Loucy (cell line): ENCODE data around the gene LGALS1.

Experiments
- H2AFZ ChIP-seq: fragments of 200-600 bp; sonication (generic); 2 replicates; pipeline ENCODE4 v1.6.0; 2016; ENCODE audit warnings: antibody characterized with exemption, mild to moderate bottlenecking, low read length, moderate library complexity
- H3F3A ChIP-seq: fragments of 200-600 bp; 2 replicates; pipeline ENCODE4 v1.6.0; 2016; ENCODE audit warnings: antibody characterized with exemption, low read depth, mild to moderate bottlenecking
- H3K27me3 ChIP-seq: fragments of 200-600 bp; sonication (generic); 2 replicates; pipeline ENCODE4 v1.6.1; 2014; ENCODE audit warnings: low read length, mild to moderate bottlenecking; ENCODE audit not compliant: insufficient read depth, poor library complexity, severe bottlenecking
- H3K36me3 ChIP-seq: fragments of 200-600 bp; sonication (generic); 2 replicates; pipeline ENCODE4 v1.6.1; 2016; ENCODE audit warnings: low read length; ENCODE audit not compliant: insufficient read depth
- H3K4me1 ChIP-seq: fragments of 200-600 bp; sonication (generic); 2 replicates; pipeline ENCODE4 v1.5.1; 2014; ENCODE audit warnings: low read length, mild to moderate bottlenecking; ENCODE audit not compliant: insufficient read depth, poor library complexity, severe bottlenecking
- H3K4me2 ChIP-seq: fragments of 200-600 bp; sonication (generic); 2 replicates; pipeline ENCODE4 v1.6.0; 2014; ENCODE audit warnings: antibody characterized with exemption, low read length, low read depth, mild to moderate bottlenecking; ENCODE audit not compliant: poor library complexity, severe bottlenecking
- H3K4me3 ChIP-seq: fragments of 200-600 bp; sonication (generic); 2 replicates; pipeline ENCODE4 v1.5.1; 2014; ENCODE audit warnings: low read length, mild to moderate bottlenecking, mixed read lengths; ENCODE audit not compliant: poor library complexity, severe bottlenecking
- H3K79me2 ChIP-seq: fragments of 200-600 bp; sonication (generic); 2 replicates; pipeline ENCODE4 v1.6.1; 2014; ENCODE audit warnings: low read length; ENCODE audit not compliant: insufficient read depth
- H3K9ac ChIP-seq: fragments of 200-600 bp; sonication (generic); 2 replicates; pipeline ENCODE4 v1.6.0; 2014; ENCODE audit warnings: mild to moderate bottlenecking, low read depth, low read length, moderate library complexity; ENCODE audit not compliant: poor library complexity, severe bottlenecking
- H3K9me2 ChIP-seq: fragments of 200-600 bp; sonication (generic); replicated peaks from 2 replicates; pipeline ENCODE4 v1.6.1; 2016; ENCODE audit warnings: low read depth, low read length, mixed read lengths
- H3K9me3 ChIP-seq: fragments of 200-600 bp; sonication (generic); 2 replicates; pipeline ENCODE4 v1.6.1; 2014; ENCODE audit warnings: mild to moderate bottlenecking, antibody characterized with exemption, low read length, low read depth; ENCODE audit not compliant: insufficient read depth
- H4K20me1 ChIP-seq: fragments of 200-600 bp; sonication (generic); 2 replicates; pipeline ENCODE4 v1.6.0; 2014; ENCODE audit warnings: antibody characterized with exemption, low read length, mild to moderate bottlenecking; ENCODE audit not compliant: insufficient read depth, poor library complexity, severe bottlenecking
- EZH2phosphoT487 ChIP-seq: fragments of 200-600 bp; IDR thresholded peaks from 2 replicates; pipeline ENCODE4 v1.6.1; 2018; ENCODE audit warnings: antibody characterized with exemption, mild to moderate bottlenecking, moderate library complexity, borderline replicate concordance
- TF ChIP-seq, protein P1 (sequence below): fragments of 200-600 bp; sonication (generic); conservative IDR thresholded peaks from 2 replicates; pipeline ENCODE4 v1.5.1; 2014; ENCODE audit warnings: mild to moderate bottlenecking, antibody characterized with exemption, low read length

LGALS1 gene

DNA sequence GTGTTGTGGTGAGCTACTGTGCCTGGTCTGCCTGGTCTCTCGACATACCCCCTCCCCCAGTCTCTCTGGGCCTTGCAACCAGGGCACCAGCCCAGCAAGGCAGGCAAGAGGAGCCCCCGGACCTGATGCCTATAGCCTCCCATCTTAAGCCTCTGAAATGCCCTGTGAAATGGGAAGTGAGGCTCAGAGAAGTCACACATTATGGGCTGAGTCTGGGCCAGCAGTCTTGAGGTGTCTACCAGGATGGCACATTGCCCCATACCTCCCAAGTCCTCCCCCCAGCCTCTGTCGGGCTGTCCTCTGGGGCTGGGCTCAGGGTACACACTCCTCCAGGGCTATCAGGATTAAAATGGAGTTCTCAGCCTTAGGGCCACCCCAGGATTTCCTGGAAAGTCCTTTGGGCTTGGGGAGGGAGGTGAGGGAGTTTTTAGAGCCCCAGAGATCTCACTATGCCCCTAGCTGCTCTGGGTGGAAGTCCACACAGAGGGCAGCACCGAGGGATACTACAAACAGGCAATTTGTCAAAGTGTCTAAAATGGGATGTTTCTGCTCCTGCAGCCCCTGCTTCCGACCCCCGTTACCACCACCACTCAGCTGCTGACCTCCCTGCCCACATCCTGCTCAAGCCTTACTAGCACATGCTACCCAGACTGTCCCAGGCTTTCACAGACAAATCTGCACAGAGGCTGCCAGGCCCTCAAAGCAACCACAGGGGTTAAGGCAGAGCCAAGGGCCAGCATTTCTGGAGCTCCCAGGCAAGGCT is 39.1 kb upstream of the LGALS1 start:
- no peak overlapping the region for H2AFZ ChIP-seq
- no peaks in the 10 kb centered on the region for H3K9me2 ChIP-seq
- H3K27me3 ChIP-seq, result no peaks in the 10 kb centered on the region
- peaks cover 24% of the 10 kb centered on the region for H3K79me2 ChIP-seq
- peaks cover 78% of the 10 kb centered on the region for H3K4me1 ChIP-seq
- H3K4me3 ChIP-seq, result peak overlapping the region; percentile 52
- H3K4me2 ChIP-seq, result peak overlapping the region; percentile 98
- H4K20me1 ChIP-seq, result peaks cover 12% of the 10 kb centered on the region
- H3K9me3 ChIP-seq, result no peaks in the 10 kb centered on the region
- peak overlapping the region; percentile 94 for H3K9ac ChIP-seq
- TF ChIP-seq, protein P1, sequence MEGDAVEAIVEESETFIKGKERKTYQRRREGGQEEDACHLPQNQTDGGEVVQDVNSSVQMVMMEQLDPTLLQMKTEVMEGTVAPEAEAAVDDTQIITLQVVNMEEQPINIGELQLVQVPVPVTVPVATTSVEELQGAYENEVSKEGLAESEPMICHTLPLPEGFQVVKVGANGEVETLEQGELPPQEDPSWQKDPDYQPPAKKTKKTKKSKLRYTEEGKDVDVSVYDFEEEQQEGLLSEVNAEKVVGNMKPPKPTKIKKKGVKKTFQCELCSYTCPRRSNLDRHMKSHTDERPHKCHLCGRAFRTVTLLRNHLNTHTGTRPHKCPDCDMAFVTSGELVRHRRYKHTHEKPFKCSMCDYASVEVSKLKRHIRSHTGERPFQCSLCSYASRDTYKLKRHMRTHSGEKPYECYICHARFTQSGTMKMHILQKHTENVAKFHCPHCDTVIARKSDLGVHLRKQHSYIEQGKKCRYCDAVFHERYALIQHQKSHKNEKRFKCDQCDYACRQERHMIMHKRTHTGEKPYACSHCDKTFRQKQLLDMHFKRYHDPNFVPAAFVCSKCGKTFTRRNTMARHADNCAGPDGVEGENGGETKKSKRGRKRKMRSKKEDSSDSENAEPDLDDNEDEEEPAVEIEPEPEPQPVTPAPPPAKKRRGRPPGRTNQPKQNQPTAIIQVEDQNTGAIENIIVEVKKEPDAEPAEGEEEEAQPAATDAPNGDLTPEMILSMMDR, result peak; percentile 69
- no peak for TF ChIP-seq EZH2phosphoT487
- peaks cover 16% of the 10 kb centered on the region for H3F3A ChIP-seq
- no peaks in the 10 kb centered on the region for H3K36me3 ChIP-seq

DNA sequence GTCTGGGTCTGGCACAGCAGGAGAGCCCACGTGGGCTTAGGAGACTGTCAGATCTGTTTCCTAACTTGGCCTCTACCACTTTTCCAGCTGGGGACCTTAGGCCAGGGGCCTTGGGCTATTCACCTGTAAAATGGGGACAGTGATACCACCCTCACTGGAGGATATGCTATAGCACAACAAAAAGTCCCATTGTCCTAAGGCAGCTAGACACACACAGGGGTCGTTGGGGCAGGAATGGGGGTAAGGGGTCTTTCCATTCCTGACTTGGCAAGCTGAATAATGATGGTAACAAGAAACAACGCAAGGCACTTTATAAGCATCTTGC is 38.5 kb upstream of the LGALS1 start:
- Histone ChIP-seq H3K27me3 (no peaks in the 10 kb centered on the region), H3F3A (peaks cover 16% of the 10 kb centered on the region), H3K9me2 (no peaks in the 10 kb centered on the region), H4K20me1 (peaks cover 16% of the 10 kb centered on the region), H3K4me1 (peaks cover 83% of the 10 kb centered on the region), H3K36me3 (no peaks in the 10 kb centered on the region), H3K4me2 (peak overlapping the region; percentile 98), H3K4me3 (peak overlapping the region; percentile 52), H2AFZ (no peak overlapping the region), H3K9me3 (no peaks in the 10 kb centered on the region), H3K79me2 (peaks cover 30% of the 10 kb centered on the region), H3K9ac (peak overlapping the region; percentile 94)
- TF ChIP-seq EZH2phosphoT487, result no peak
- TF ChIP-seq, protein P1, result no peak

DNA sequence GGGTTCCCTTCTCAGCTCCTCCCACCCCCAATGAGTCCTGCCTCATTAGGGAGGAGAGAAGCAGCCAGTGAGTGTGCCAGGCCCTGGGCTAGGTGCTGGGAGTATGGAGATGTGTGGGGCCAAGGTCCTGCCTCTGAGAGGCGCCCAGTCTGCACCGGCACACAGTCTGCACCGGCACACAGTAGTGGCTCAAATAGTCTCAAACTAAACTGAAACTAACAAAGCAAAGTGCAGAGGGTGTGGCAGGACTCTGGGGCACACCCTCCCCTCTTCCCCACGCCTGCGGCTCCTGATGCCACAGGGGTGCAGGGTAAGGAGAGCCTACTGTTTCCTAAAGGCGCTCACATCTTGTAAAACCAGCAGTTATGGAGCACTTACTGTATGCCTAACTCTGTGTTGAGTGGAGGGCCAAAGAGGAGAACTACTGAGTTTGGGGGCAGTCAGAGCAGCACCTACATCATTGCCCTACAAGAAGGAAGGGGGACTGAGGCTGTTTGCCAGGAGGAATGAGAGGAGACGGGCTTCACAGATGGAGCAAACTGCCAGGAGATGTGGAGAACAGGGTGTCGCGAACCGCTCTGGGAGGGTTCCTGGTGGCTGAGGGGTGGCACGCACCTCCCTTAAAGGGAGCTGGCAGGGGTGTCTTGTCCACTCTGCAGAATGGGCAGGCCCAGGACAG is 36.9 kb upstream of the LGALS1 start:
- no peaks in the 10 kb centered on the region for H3K36me3 ChIP-seq
- H3K4me1 ChIP-seq, result peaks cover 74% of the 10 kb centered on the region
- peak overlapping the region; percentile 98 for H3K4me2 ChIP-seq
- no peaks in the 10 kb centered on the region for H3K9me2 ChIP-seq
- no peak overlapping the region for H2AFZ ChIP-seq
- peak overlapping the region; percentile 89 for H3K4me3 ChIP-seq
- peaks cover 19% of the 10 kb centered on the region for H4K20me1 ChIP-seq
- no peaks in the 10 kb centered on the region for H3K27me3 ChIP-seq
- no peaks in the 10 kb centered on the region for H3K9me3 ChIP-seq
- peaks cover 45% of the 10 kb centered on the region for H3K79me2 ChIP-seq
- H3F3A ChIP-seq, result peaks cover 16% of the 10 kb centered on the region
- H3K9ac ChIP-seq, result peak overlapping the region; percentile 94
- TF ChIP-seq EZH2phosphoT487, result no peak
- TF ChIP-seq, protein P1, result no peak
